ENCODE data around the gene LMOD3. TPM values are rescaled to one million over a fixed set of nuclear protein-coding genes. Genes with fewer than 3 reads are reported as not detected.

The LMOD3 gene
- total RNA-seq, 2 experiments from 2014 or later: not detected

DNA sequence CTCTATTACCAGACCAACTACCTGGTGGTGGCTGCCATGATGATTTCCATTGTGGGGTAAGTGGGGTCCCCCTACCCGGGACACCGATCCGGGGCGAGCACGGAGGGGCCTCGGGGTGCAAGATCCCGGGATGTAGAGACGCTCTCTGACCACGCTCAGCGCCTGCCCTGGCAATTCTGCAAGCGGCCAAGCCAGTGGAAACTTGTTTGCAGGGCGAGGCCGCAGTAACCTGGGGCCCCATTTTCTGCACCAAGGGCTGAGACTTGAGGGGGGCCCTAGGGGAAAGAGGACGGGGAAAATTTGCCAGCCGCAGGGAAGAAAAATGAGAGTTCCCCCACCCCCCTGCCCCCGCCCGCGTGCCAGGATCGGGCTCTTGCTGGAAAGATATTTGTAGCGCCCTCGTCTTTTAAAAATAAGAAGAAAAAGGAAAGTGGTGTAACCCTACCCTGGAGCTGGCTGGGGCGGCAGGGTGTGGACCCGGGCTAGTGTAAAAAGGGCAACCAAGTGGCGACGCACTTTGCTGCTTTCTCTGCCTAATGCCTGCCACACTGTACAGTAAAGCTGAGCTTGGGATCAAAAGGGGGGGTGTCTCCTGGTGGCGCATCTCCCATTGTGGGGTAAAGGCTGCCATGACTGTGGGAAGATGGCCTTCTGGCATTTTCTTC is 37.1 kb downstream of the LMOD3 start:
- ChIA-PET CTCF (interaction anchor here (0.8 to 3.6 kb wide), 7 partner anchors 7 to 61 kb away, joined by 3 to 19 read pairs (median 3); partner anchors contain the start of gene TMF1), POLR2A (interaction anchor here (0.7 to 8.6 kb wide), 14 partner anchors 8 to 72 kb away, joined by 3 to 94 read pairs (median 10); partner anchors contain the start of genes EOGT and TMF1)
- Mint-ChIP-seq H3K27ac (peak overlapping the region; percentile 96), H3K36me3 (ENCODE audit: low read depth) (peaks cover 42% of the 10 kb centered on the region), H3K27me3 (no peaks in the 10 kb centered on the region), H3K4me1 (ENCODE audit: low read depth) (peaks cover 78% of the 10 kb centered on the region), H3K4me3 (peak overlapping the region; percentile 91), H3K9me3 (no peaks in the 10 kb centered on the region)
- H3K36me3 ChIP-seq (ENCODE audit: insufficient read depth, low read length): peaks cover 12% of the 10 kb centered on the region
- H3K27me3 ChIP-seq (ENCODE audit: control insufficient read depth in 1 of 2, insufficient read depth in 2 of 2, low read length in 2 of 2): no peaks in the 10 kb centered on the region
- ATAC-seq (ENCODE audit: poor library complexity) (no peak), DNase-seq (peak in 6 of 14 experiments; percentile 15 to 47 (median 33))
- TF ChIP-seq CTCF (IDR thresholded peaks at IDR 0.05): no peak
- intact Hi-C loops (cut with DNase I, micrococcal nuclease): loop anchor here in 1 of 2 experiments (2.0 to 10.0 kb wide), 2 partner anchors 34 to 1430 kb away; partner anchors contain the start of gene SUCLG2
- peak overlapping the region; percentile 85 for H3K4me3 ChIP-seq (ENCODE audit: low read length)
- peaks cover 63% of the 10 kb centered on the region for H3K4me1 ChIP-seq (ENCODE audit: insufficient read depth, low read length)
- H3K27ac ChIP-seq (ENCODE audit: low read depth in 1 of 2, low read length in 2 of 2): peak overlapping the region; percentile 91
- H3K9me3 ChIP-seq (ENCODE audit: control insufficient read depth in 1 of 2, insufficient read depth in 1 of 2, low read length in 2 of 2): no peaks in the 10 kb centered on the region

- intact Hi-C loops (cut with DNase I, micrococcal nuclease): loop anchor here (1.0 to 10.0 kb wide), 4 partner anchors 8 to 1430 kb away; partner anchors contain the start of genes SUCLG2 (in 1 of the 2) and TMF1 (in 1 of the 2)
- no peaks in the 10 kb centered on the region for H3K9me3 Mint-ChIP-seq
- Histone ChIP-seq H3K36me3 (ENCODE audit: insufficient read depth, low read length) (peaks cover 4% of the 10 kb centered on the region), H3K27ac (ENCODE audit: low read depth in 1 of 2, low read length in 2 of 2) (peak within 1 kb of the TSS; percentile 91), H3K9me3 (ENCODE audit: control insufficient read depth in 1 of 2, insufficient read depth in 1 of 2, low read length in 2 of 2) (no peaks in the 10 kb centered on the region), H3K4me3 (ENCODE audit: low read length) (peak within 1 kb of the TSS; percentile 85), H3K4me1 (ENCODE audit: insufficient read depth, low read length) (peaks cover 58% of the 10 kb centered on the region), H3K27me3 (ENCODE audit: control insufficient read depth in 1 of 2, insufficient read depth in 2 of 2, low read length in 2 of 2) (no peaks in the 10 kb centered on the region)
- peaks cover 73% of the 10 kb centered on the region for H3K4me1 Mint-ChIP-seq (ENCODE audit: low read depth)
- DNase-seq: peak; percentile 80 to 97 (median 88)
- ChIA-PET CTCF (interaction anchor here (0.8 to 3.6 kb wide), 7 partner anchors 8 to 70 kb away, joined by 3 to 19 read pairs (median 4); partner anchors contain the start of gene TMF1), POLR2A (interaction anchor here (0.5 to 8.6 kb wide), 13 partner anchors 9 to 216 kb away, joined by 3 to 94 read pairs (median 10); partner anchors contain the start of genes EOGT and TMF1)
- H3K36me3 Mint-ChIP-seq (ENCODE audit: low read depth): peaks cover 35% of the 10 kb centered on the region
- peak within 1 kb of the TSS; percentile 91 for H3K4me3 Mint-ChIP-seq
- H3K27me3 Mint-ChIP-seq: no peaks in the 10 kb centered on the region
- no peak for TF ChIP-seq CTCF (IDR thresholded peaks at IDR 0.05)
- peak within 1 kb of the TSS; percentile 96 for H3K27ac Mint-ChIP-seq
- ATAC-seq (ENCODE audit: poor library complexity): peak; percentile 74
Measured at GRCh38 chr3:69084326-69085167, 37.8 kb downstream of the LMOD3 start, which contains the start of gene ARL6IP5. Gene ARL6IP5 (plus strand): TSS chr3:69084937. CDS start chr3:69085048, 111 bp downstream.

DNA sequence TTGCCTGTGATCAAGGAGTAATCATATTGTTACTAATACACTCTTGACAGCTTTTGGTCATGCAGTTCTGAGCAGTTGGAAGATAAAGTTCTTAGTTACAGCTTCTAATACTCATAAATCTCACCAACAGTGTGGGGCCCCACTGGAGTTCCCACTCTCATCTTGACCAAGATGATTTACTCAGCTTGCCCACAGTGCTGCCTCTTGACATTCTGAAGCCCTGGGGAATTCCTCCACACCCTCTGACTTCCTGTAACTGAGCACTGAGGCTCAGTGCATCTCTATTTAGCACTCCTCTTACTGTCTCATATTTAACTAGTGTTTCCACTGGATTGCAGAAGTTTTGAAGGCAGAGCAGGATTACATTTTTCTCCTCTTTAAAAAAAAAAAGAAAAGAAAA is 39.6 kb downstream of the LMOD3 start:
- Histone ChIP-seq H3K27ac (ENCODE audit: low read depth in 1 of 2, low read length in 2 of 2) (peak overlapping the region; percentile 91), H3K4me1 (ENCODE audit: insufficient read depth, low read length) (peaks cover 54% of the 10 kb centered on the region), H3K4me3 (ENCODE audit: low read length) (no peak overlapping the region), H3K9me3 (ENCODE audit: control insufficient read depth in 1 of 2, insufficient read depth in 1 of 2, low read length in 2 of 2) (no peaks in the 10 kb centered on the region), H3K36me3 (ENCODE audit: insufficient read depth, low read length) (no peaks in the 10 kb centered on the region), H3K27me3 (ENCODE audit: control insufficient read depth in 1 of 2, insufficient read depth in 2 of 2, low read length in 2 of 2) (no peaks in the 10 kb centered on the region)
- TF ChIP-seq CTCF (IDR thresholded peaks at IDR 0.05): no peak
- no peaks in the 10 kb centered on the region for H3K27me3 Mint-ChIP-seq
- POLR2A ChIA-PET: interaction anchor here (0.8 to 8.6 kb wide), 5 partner anchors 11 to 32 kb away, joined by 3 to 94 read pairs (median 5); partner anchors contain the start of gene TMF1
- peaks cover 71% of the 10 kb centered on the region for H3K4me1 Mint-ChIP-seq (ENCODE audit: low read depth)
- CTCF ChIA-PET: interaction anchor here (2.2 to 3.6 kb wide), 3 partner anchors 12 to 38 kb away, joined by 6 to 19 read pairs (median 7); partner anchors contain the start of gene TMF1
- DNase-seq (peak in 11 of 14 experiments; percentile 12 to 89 (median 44)), ATAC-seq (ENCODE audit: poor library complexity) (peak; percentile 10)
- intact Hi-C loops (cut with DNase I, micrococcal nuclease): loop anchor here in 1 of 2 experiments (10.0 kb wide), 1 partner anchor 1428 kb away; the partner anchor contains the start of gene SUCLG2
- H3K27ac Mint-ChIP-seq: peak overlapping the region; percentile 96
- peaks cover 31% of the 10 kb centered on the region for H3K36me3 Mint-ChIP-seq (ENCODE audit: low read depth)
- H3K9me3 Mint-ChIP-seq: no peaks in the 10 kb centered on the region
- peak overlapping the region; percentile 91 for H3K4me3 Mint-ChIP-seq
